ENCODE measurements around the gene CAPN14.

GRCh38 chr2:31136000-31136399 is 81.3 kb downstream of the CAPN14 start:
- no peak for TF ChIP-seq CTCF (IDR thresholded peaks at IDR 0.05)
- TF ChIP-seq POLR2A (IDR thresholded peaks at IDR 0.05): no peak
